ENCODE results near the gene ANKEF1.

The ANKEF1 gene

DNA sequence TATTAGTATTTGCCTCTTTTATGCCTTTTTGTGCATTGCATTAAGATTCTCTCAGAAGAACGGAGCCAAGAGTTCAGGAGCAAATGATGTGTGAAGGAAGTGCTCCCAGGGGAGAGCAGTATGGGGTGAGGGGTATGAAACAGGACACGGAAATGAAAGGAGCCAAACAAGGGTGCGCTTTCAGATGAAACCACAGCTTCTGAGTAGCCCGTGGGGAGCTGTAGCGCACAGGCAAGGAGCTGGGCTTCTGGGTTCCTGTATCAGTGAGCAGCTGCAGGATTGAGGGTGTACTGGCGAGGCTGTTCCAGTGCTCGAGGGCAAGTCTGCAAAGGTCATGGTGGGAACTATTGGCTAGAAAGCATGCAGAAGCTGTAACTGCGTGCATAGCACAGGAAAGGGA is 25.4 kb downstream of the ANKEF1 start:
- TF ChIP-seq, protein P1, sequence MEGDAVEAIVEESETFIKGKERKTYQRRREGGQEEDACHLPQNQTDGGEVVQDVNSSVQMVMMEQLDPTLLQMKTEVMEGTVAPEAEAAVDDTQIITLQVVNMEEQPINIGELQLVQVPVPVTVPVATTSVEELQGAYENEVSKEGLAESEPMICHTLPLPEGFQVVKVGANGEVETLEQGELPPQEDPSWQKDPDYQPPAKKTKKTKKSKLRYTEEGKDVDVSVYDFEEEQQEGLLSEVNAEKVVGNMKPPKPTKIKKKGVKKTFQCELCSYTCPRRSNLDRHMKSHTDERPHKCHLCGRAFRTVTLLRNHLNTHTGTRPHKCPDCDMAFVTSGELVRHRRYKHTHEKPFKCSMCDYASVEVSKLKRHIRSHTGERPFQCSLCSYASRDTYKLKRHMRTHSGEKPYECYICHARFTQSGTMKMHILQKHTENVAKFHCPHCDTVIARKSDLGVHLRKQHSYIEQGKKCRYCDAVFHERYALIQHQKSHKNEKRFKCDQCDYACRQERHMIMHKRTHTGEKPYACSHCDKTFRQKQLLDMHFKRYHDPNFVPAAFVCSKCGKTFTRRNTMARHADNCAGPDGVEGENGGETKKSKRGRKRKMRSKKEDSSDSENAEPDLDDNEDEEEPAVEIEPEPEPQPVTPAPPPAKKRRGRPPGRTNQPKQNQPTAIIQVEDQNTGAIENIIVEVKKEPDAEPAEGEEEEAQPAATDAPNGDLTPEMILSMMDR (IDR thresholded peaks at IDR 0.05; ENCODE audit: low read depth, low read length) = no peak
- H3K4me3 ChIP-seq (ENCODE audit: low read depth, low read length) = no peak overlapping the region

DNA sequence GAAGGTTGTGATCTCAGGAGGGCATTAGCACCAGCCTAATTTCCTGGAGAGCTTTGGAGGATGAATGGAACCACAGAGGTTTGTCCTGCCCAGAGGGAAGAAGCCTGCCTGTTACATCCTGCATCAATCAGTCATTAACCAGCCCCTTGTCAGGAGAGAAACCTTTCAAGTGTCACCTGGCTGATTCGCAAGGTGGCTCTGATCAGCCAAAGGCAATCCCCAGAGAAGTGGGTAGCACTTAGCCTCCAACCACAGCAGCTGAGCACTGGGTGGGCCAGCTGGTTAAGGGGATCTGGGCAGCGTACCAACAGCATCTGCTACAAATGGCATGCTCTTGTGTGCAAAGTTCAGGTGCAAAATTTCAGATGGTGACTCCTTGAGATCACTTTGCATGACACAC is 26.9 kb downstream of the ANKEF1 start:
- no peak overlapping the region for H3K4me3 ChIP-seq (ENCODE audit: low read depth, low read length)
- TF ChIP-seq, protein P1 (IDR thresholded peaks at IDR 0.05; ENCODE audit: low read depth, low read length) = no peak

GRCh38 chr20:10063482-10063881 is 28.7 kb downstream of the ANKEF1 start:
- TF ChIP-seq, protein P1 (IDR thresholded peaks at IDR 0.05; ENCODE audit: low read depth, low read length) = no peak

DNA sequence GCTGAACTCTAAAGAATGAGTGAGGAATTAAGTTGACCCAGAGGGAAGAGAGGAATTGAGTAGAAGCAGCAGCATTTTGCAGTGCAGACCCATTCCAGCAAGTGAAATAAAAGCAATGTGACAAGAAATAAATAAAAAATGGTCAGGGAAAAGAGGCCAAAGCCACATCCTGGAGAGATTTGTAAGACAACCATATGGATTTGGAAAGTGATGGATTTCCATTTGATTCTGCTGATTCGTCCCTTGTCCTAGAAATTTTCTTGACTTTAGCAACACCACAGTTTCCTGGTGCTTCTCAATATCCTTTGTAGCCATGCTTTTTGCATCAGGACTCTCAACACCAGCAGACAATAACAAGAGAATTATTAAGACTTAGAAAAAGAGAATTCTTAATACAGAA is 29.8 kb downstream of the ANKEF1 start:
- H3K4me3 ChIP-seq (ENCODE audit: low read depth, low read length) = no peak overlapping the region
- TF ChIP-seq, protein P1 (IDR thresholded peaks at IDR 0.05; ENCODE audit: low read depth, low read length) = no peak

More at GRCh38 chr20:10063482-10063881, 28.7 kb downstream of the ANKEF1 start:
- no peak overlapping the region for H3K4me3 ChIP-seq (ENCODE audit: low read depth, low read length)

DNA sequence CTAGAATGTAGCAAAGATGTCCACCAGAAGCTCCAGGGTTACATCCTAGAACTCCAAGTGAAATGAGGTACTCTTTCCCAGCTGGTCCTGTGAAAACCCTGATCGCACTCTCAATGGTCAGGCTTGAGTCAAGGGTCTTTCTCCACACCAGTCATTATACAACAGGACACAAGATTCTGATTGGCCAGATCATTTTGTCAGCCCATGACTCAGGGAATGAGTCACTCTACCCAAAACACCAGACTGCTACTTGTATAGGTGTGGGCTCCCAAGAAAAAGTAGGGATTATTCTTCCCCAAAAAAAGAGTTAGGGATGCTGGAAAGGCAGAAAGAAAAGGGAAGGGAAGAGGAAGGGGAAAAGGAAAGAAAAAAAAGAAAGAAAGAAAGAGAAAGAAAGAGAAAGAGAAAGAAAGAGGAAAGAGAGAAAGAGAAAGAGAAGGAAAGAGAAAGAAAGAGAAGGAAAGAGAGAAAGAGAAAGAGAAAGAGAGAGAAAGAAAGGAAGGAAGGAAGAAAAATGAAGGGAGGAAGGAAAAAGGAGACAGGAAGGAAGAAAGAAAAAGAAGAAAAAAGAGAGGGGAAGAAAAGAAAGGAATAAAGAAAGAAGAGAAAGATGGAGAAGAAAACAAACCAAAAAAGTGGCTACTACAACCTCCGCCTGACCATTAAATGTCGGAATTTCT is 30.5 kb downstream of the ANKEF1 start:
- no peak overlapping the region for H3K4me3 ChIP-seq (ENCODE audit: low read depth, low read length)
- TF ChIP-seq, protein P1 (IDR thresholded peaks at IDR 0.05; ENCODE audit: low read depth, low read length) = no peak

- TF ChIP-seq, protein P1 (IDR thresholded peaks at IDR 0.05; ENCODE audit: low read depth, low read length) = no peak
- no peak overlapping the region for H3K4me3 ChIP-seq (ENCODE audit: low read depth, low read length)
Measured at GRCh38 chr20:10067321-10067720, 32.5 kb downstream of the ANKEF1 start.

DNA sequence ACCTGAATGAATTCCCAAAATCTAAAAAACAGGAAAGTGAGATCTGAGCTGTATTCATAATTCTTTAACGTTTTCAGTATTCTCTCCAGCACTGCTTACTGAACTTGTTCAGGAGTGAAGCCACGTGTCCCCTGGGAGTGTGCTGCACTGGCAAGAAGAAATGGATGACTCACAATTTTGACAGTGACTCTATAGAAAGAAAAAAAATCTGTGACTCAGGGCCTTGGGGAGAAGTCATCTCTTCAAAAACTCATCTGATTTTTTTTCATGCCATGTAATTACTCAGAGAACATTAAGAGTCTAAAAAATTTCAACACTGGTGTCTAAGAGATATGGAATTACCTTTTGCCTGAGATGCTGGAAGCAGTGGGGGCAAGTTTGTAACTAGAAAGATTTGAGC is 39.7 kb downstream of the ANKEF1 start:
- TF ChIP-seq, protein P1 (IDR thresholded peaks at IDR 0.05; ENCODE audit: low read depth, low read length) = no peak

More for the DNA sequence above, 39.7 kb downstream of the ANKEF1 start:
- no peak overlapping the region for H3K4me3 ChIP-seq (ENCODE audit: low read depth, low read length)

Measured in WI38 (cell line).